Liver (tissue), 9 donors: ENCODE measurements around the gene GPR32. TPM values are rescaled to one million over a fixed set of nuclear protein-coding genes. Genes with fewer than 3 reads are reported as not detected.

ENCODE experiments used
- DNase-seq: peaks from one replicate; pipeline ENCODE4 v3.0.0-alpha.2; 2017; ENCODE audit warnings: low spot score
- H3K27ac ChIP-seq, 2 donors: one replicate each; pipeline ENCODE4 v1.7.0; 2013; ENCODE audit warnings: inconsistent platforms in 2 of 2, low read length in 2 of 2, control low read depth in 1 of 2, low read depth in 1 of 2, mild to moderate bottlenecking in 1 of 2
- H3K27me3 ChIP-seq, 4 donors: one replicate each; pipeline versions ENCODE4 v1.6.1 to v1.7.0; 2013; ENCODE audit warnings: low read length in 3 of 4, inconsistent platforms in 1 of 4, mild to moderate bottlenecking in 1 of 4, moderate library complexity in 1 of 4; ENCODE audit not compliant: control insufficient read depth in 4 of 4, insufficient read depth in 4 of 4
- H3K36me3 ChIP-seq, 4 donors: one replicate each; pipeline versions ENCODE4 v1.6.1 to v1.7.0; 2013; ENCODE audit warnings: low read length in 3 of 4, mild to moderate bottlenecking in 3 of 4, low read depth in 1 of 4, moderate library complexity in 1 of 4; ENCODE audit not compliant: control insufficient read depth in 4 of 4, insufficient read depth in 3 of 4
- H3K4me1 ChIP-seq, 4 donors: one replicate each; pipeline versions ENCODE4 v1.6.1 to v1.7.0; 2013; ENCODE audit warnings: low read length in 3 of 4, mild to moderate bottlenecking in 3 of 4, moderate library complexity in 1 of 4; ENCODE audit not compliant: control insufficient read depth in 4 of 4, insufficient read depth in 4 of 4
- H3K4me3 ChIP-seq, 3 donors: one replicate each; pipeline versions ENCODE4 v1.6.1 to v1.7.0; 2013; ENCODE audit warnings: low read length in 3 of 3, control low read depth in 1 of 3, low read depth in 1 of 3, mild to moderate bottlenecking in 1 of 3
- H3K9ac ChIP-seq, 2 donors: one replicate each; pipeline ENCODE4 v1.7.0; 2013; ENCODE audit warnings: low read length in 2 of 2, mild to moderate bottlenecking in 2 of 2, moderate library complexity in 2 of 2, control low read depth in 1 of 2, low read depth in 1 of 2
- H3K9me3 ChIP-seq, 4 donors: one replicate each; pipeline versions ENCODE4 v1.6.1 to v1.7.0; 2013; ENCODE audit warnings: low read length in 3 of 4; ENCODE audit not compliant: control insufficient read depth in 4 of 4
- ATF3 ChIP-seq: IDR thresholded peaks from 2 replicates; pipeline ENCODE4 v1.6.1; 2016; ENCODE audit warnings: antibody characterized with exemption
- CTCF ChIP-seq: fragments of 150-350 bp; IDR thresholded peaks from 2 replicates; pipeline ENCODE4 v1.5.1; 2017; ENCODE audit warnings: improper control_type of control experiment, low read depth, low read length; ENCODE audit not compliant: missing input control
- EGR1 ChIP-seq, 2 donors: IDR thresholded peaks; 2 replicates each; pipeline ENCODE4 v1.6.1; 2016 to 2018; ENCODE audit warnings: antibody characterized with exemption in 2 of 2, low read depth in 2 of 2
- FOXA1 ChIP-seq: IDR thresholded peaks from 2 replicates; pipeline ENCODE4 v1.6.1; 2016; ENCODE audit warnings: antibody characterized with exemption
- FOXA2 ChIP-seq: IDR thresholded peaks from 2 replicates; pipeline ENCODE4 v1.6.1; 2016; ENCODE audit warnings: antibody characterized with exemption
- GABPA ChIP-seq, 2 donors: IDR thresholded peaks in 1 of 2; conservative IDR thresholded peaks in 1 of 2; 2 replicates each; pipeline ENCODE4 v1.6.1; 2016; ENCODE audit warnings: antibody characterized with exemption in 2 of 2, mild to moderate bottlenecking in 1 of 2, moderate library complexity in 1 of 2
- HNF4A ChIP-seq, 2 donors: conservative IDR thresholded peaks; 2 replicates each; pipeline ENCODE4 v1.6.1; 2016; ENCODE audit warnings: antibody characterized with exemption in 2 of 2, mild to moderate bottlenecking in 2 of 2
- HNF4G ChIP-seq: IDR thresholded peaks from 2 replicates; pipeline ENCODE4 v1.6.1; 2016; ENCODE audit warnings: antibody characterized with exemption
- JUND ChIP-seq, 2 donors: IDR thresholded peaks; 2 replicates each; pipeline ENCODE4 v1.6.1; 2016; ENCODE audit warnings: antibody characterized with exemption in 2 of 2
- NR2F2 ChIP-seq: IDR thresholded peaks from 2 replicates; pipeline ENCODE4 v1.6.1; 2016; ENCODE audit warnings: antibody characterized with exemption
- RAD21 ChIP-seq, 2 donors: IDR thresholded peaks; 2 replicates each; pipeline ENCODE4 v1.6.1; 2016; ENCODE audit warnings: antibody characterized with exemption in 2 of 2, mild to moderate bottlenecking in 2 of 2
- REST ChIP-seq: IDR thresholded peaks from 2 replicates; pipeline ENCODE4 v1.6.1; 2016; ENCODE audit warnings: antibody characterized with exemption, mild to moderate bottlenecking
- RXRA ChIP-seq, 2 donors: IDR thresholded peaks; 2 replicates each; pipeline ENCODE4 v1.6.1; 2017 to 2018; ENCODE audit warnings: antibody characterized with exemption in 2 of 2, mild to moderate bottlenecking in 1 of 2
- SP1 ChIP-seq: IDR thresholded peaks from 2 replicates; pipeline ENCODE4 v1.6.1; 2018; ENCODE audit warnings: antibody characterized with exemption, mild to moderate bottlenecking
- TAF1 ChIP-seq: conservative IDR thresholded peaks from 2 replicates; pipeline ENCODE4 v1.6.1; 2016; ENCODE audit warnings: antibody characterized with exemption, mild to moderate bottlenecking
- YY1 ChIP-seq: IDR thresholded peaks from 2 replicates; pipeline ENCODE4 v1.6.1; 2016; ENCODE audit warnings: antibody characterized with exemption, mild to moderate bottlenecking
- ZBTB33 ChIP-seq: IDR thresholded peaks from 2 replicates; pipeline ENCODE4 v1.6.1; 2016; ENCODE audit warnings: antibody characterized with exemption
- WGBS: extraction: QIAGEN DNeasy Blood & Tissue Kit; methylation state at CpG from one replicate; pipeline ENCODE4 v1.1.7; 2013; 5-methylcytosine and 5-hydroxymethylcytosine counted together
- polyA plus RNA-seq, 2 donors: library from polyadenylated mRNA; stranded (reverse) in 1 of 2; unstranded in 1 of 2; fragments of 200-250 nt in 1 of 2; fragments of >200 nt in 1 of 2; fragmentation: Nextera tagmentation in 1 of 2; extraction: Ambion mirVana in 1 of 2; gene quantifications; one replicate each; pipeline versions ENCODE4 v1.2.1 to v1.2.3, GENCODE V29; 2013 to 2015
- total RNA-seq, 2 donors: library from RNA; depleted of rRNA; stranded (reverse); fragments of >200 nt; gene quantifications; one replicate each; pipeline ENCODE4 v1.2.3, GENCODE V29; 2014
- donor health status: healthy.
- donor health status: healthy.
- donor health status: healthy.
- donor health status: healthy.
- donor health status: healthy.

GPR32 gene
- total and polyA plus RNA-seq, 4 donors: not detected

GRCh38 chr19:50749490-50749889, 20.8 kb upstream of the GPR32 start:
- Histone ChIP-seq H3K9me3 (no peaks in the 10 kb centered on the region), H3K27ac (no peak overlapping the region), H3K27me3 (no peaks in the 10 kb centered on the region), H3K9ac (no peak overlapping the region), H3K36me3 (no peaks in the 10 kb centered on the region), H3K4me1 (no peaks in the 10 kb centered on the region), H3K4me3 (no peak overlapping the region)
- no peak for DNase-seq
- no peak for TF ChIP-seq CTCF
- TF ChIP-seq GABPA (IDR thresholded peaks at IDR 0.05 in 1 of 2, conservative IDR thresholded peaks at IDR 0.05 in 1 of 2): no peak
- TF ChIP-seq REST: no peak
- TF ChIP-seq NR2F2: no peak
- TF ChIP-seq YY1: no peak
- TF ChIP-seq RXRA (IDR thresholded peaks at IDR 0.05): no peak
- no peak for TF ChIP-seq ATF3
- no peak for TF ChIP-seq HNF4G
- no peak for TF ChIP-seq HNF4A (conservative IDR thresholded peaks at IDR 0.05)
- TF ChIP-seq FOXA1: no peak
- no peak for TF ChIP-seq TAF1
- TF ChIP-seq JUND (IDR thresholded peaks at IDR 0.05): no peak
- no peak for TF ChIP-seq FOXA2
- TF ChIP-seq EGR1 (IDR thresholded peaks at IDR 0.05; ENCODE audit: low read depth in 2 of 2): no peak
- TF ChIP-seq SP1: no peak
- no peak for TF ChIP-seq ZBTB33
- 59% methylated on average over 6 of the region's 6 CpGs for WGBS

GRCh38 chr19:50750010-50750409, 20.3 kb upstream of the GPR32 start:
- 64% methylated on average over 15 of the region's 15 CpGs for WGBS
- H3K9me3 ChIP-seq: no peaks in the 10 kb centered on the region

More at GRCh38 chr19:50750010-50750409, 20.3 kb upstream of the GPR32 start:
- DNase-seq: no peak
- Histone ChIP-seq H3K27me3 (no peaks in the 10 kb centered on the region), H3K36me3 (no peaks in the 10 kb centered on the region), H3K27ac (no peak overlapping the region), H3K9ac (no peak overlapping the region), H3K4me3 (no peak overlapping the region), H3K4me1 (no peaks in the 10 kb centered on the region)
- no peak for TF ChIP-seq RAD21 (IDR thresholded peaks at IDR 0.05)
